ELR (cell line): ENCODE results near the gene OCIAD1.

Source experiments
- DNase-seq: peaks from one replicate; pipeline ENCODE4 v3.0.0-alpha.2; 2015; ENCODE audit warnings: low read depth

The OCIAD1 gene

DNA sequence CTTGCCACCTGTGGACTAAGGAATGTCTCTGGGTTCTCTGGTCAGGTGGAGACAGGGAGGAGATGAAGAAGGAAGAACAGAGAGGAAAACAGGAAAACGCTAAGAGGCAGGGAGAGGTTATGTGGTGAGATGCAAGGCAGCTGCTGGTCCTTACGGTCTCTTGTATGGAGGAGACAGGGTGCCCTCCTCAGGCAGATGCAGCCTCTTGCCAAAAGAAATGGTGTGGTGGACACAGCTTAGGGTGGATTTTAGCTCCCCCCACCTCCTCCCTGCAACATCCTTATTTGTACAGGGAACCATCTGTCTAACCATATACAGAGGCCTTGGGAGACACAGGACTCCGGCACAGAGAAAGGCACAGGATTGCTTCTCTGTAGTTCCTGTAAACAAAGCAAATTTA, 66.0 kb downstream of the OCIAD1 start:
- no peak for DNase-seq

DNA sequence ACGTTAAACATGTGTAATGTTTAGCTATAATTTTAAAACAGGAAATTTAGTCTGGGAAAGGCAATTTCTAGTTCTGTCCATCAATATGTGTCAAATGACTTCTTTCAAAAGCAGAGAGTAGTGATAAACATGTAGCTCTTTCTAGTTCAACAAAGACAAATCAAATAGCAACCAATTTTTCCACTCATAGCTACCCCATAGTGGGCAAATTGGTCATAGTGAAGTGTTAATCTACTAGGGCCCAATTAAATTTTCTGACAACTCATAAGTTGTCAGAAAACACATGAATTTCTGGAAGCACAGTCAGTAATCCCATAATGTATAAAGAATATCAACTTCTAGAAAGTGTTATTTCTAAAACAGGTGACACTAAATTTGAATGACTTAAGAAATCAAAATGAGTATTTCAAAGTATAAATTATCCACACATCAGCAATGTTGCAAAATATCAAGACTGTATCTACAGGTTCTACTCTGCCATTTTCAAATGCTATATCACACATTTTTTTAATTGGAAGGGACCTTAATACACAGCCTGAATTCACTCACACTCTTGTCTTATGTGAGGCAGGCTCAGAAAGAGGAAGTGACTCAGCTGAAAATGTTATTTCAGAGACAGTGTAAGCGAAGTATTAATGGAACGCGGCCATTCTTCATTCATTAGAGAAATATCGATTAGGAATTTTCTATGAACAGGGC, 68.0 kb downstream of the OCIAD1 start:
- peak; percentile 40 for DNase-seq

DNA sequence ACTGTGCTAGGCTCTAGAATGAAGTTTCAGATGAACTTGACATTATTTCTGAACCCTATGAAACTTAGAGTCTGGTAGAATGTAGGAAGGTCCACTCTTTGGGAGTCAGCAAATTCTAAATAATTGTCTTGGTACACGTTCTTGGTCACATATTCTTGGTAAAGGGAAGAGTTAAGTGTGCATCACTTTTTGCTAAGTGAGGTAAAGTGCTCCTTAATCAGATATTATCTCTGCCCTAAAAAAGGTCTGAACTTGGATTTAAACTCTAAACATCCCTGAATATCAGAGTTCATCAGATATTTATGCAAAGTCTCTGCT, 68.5 kb downstream of the OCIAD1 start:
- DNase-seq = no peak

GRCh38 chr4:48899950-48900349, 69.1 kb downstream of the OCIAD1 start:
- no peak for DNase-seq

DNA sequence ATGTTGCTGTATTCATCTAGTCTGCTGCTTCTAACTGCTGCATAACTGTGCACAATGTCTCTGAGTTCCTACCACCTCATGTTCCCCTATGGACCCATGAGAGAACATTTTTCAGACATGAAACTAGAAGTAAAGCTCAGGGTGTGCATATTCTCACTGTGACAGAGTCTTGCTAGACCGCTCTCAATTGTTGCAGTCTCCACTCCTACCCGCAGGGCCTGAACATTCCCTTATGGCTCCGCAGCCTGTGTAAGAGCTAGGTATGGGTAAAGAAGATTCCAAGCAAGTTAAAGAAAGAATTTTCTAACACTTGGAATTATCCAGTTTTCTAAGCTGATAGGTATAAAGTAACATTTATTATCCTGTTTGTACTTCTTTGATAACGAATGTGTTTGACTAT, 70.3 kb downstream of the OCIAD1 start:
- no peak for DNase-seq

GRCh38 chr4:48902266-48902665, 71.4 kb downstream of the OCIAD1 start:
- DNase-seq = peak; percentile 41

DNA sequence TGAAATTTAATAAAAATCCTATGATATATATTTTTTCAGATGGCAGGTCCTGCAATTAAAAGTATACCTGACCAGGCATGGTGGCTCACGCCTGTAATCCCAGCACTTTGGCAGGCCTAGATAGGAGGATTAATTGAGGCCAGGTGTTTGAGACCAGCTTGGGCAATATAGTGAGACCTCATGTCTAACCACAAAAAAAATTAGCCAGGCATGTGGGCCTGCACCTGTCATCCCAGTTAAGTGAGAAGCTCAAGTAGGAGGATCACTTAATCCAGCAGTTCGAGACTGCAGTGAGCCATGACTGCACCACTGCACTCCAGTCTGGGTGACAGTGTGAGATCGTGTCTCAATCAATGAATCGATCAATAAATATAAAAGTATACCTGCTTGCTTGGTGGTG, 73.2 kb downstream of the OCIAD1 start:
- no peak for DNase-seq

DNA sequence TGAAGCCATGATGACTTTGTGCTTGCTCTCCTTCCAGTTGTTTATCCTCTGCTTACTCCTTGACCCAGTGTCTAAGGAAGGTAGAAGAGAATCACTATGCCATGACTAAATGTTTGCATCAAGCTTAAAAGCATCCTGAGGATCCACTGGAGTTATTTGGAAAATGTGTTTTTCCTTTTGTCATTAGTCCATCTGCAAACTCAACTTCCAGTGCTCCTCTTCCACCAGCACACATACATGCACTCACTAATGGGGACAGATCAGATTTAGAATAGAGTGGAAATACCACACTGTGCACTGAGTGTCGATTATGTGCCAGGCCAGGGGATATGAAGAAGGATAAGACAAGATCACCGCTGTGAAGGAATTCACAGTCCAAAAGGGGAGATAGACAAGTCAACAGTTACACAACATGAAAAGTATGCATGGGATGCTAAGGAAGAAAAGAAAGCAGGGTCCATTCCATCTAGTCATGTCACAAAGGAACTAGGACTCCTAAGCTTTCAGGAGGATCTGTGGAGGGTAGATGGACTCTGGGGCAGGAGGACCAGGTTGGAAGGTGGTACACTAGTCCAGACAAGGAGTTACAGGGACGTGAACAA, 73.8 kb downstream of the OCIAD1 start:
- no peak for DNase-seq

GRCh38 chr4:48905363-48906015, 74.6 kb downstream of the OCIAD1 start:
- DNase-seq = peak; percentile 67

DNA sequence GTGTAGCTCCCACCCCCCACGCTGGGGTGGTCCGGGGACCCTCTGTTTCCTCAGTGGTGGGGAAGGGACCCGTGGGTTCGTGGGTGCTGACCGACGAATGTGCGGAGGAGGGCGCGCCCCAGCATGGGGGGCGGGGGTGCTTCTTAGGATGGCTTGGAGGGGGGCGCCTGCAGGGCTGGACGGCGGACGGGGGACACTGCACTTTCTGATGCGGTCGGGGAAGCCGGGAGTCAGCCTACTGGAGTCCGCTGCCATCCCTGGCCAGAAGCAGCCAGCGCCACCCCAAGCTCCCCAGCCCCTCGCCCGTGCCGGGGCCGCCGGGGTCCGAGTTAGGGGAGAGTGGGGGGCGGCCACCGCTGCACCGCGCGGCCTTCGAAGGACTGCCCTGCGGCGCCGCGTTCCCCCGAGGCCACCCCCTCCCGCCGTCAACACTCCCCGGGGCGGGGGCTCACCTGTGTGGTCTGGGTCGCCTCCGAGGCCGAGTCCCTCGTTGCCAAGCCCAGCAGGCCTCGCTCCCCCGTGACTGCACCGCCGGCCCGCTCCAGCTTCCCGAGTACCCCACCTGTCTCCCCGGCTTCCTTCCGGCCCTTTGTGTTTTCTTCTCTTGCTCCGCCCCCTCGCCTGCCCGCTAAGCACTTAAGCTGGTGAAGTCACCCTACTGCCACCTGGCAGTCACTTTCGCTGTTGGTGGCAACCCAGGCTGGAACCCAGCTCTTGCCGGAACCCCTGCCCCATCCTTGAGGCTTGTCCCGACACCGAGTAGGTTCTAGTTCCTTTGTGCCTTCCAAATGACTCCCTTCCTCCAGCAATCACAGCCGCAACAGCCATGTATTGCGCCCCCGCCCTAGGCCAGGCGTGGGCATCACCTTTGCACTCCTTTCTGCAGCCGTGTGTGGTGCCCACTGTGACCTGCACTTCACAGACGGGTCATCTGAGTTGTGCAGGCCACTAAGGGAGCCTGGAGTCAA, 75.6 kb downstream of the OCIAD1 start, which contains the start of gene OCIAD2:
OCIAD2 (minus strand) TSS at position 569 of the 968 bp plus-strand sequence. CDS start 2,225 bp downstream, outside the sequence.
- DNase-seq = peak; percentile 58

- no peak for DNase-seq
These were observed 77.0 kb downstream of the OCIAD1 start for GRCh38 chr4:48907706-48908477.

GRCh38 chr4:48908687-48909086, 77.8 kb downstream of the OCIAD1 start:
- no peak for DNase-seq

DNA sequence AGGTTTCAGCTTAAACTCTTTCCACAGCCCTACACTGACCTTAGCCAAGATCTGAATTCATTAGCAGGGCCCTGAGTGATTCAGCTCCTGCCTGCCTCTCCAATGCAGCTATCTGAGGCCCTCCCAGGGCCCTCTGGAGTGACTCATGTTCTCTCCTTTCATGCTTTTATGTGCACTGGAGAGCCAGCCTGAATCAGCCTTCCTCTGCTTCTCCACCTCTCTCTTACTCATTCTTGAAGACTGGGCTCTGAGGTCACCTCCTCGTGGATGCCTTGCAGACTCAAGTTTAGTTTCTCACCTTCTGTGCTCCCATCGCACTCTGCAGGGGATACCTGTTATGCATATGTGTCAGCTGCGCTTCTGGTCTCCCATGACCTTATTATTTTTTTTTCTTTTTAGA, 78.8 kb downstream of the OCIAD1 start:
- peak; percentile 98 for DNase-seq

DNA sequence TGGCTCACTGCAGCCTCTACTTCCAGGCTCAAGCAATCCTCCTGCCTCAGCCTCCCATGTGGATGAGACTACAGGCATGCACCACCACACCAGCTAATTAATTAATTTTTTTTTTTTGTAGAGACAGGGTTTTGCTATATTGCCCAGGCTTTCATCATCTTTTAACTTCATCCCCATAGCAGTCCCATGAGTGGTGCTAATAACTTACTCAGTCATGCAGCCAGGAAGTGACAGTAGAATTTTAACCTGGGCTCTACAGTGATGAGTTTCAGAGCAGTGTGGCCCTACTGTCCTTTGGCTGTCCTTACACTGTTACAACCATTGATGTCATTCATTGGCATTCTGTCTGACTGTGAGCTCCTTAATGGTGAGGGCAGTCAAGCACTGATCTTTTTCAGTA, 79.6 kb downstream of the OCIAD1 start:
- DNase-seq = peak; percentile 17
